GM10248 (cell line): ENCODE data around the gene SUCNR1.
"Not testable (repeated sequence)": the region's sequence is repeated elsewhere in the genome, so short reads cannot be mapped to it uniquely, and the experiment has no call there.

ENCODE experiments used
- CTCF ChIA-PET: fragments of 300-600 bp; sonication (Branson Sonifier 250); formaldehyde crosslinking; extraction: SDS; loops from one replicate; lab custom pipeline; 2021; ENCODE audit warnings: antibody characterized with exemption; lab: Yijun Ruan, JAX
- POLR2A ChIA-PET: fragments of 350-650 bp; sonication (Branson Sonifier 250); formaldehyde crosslinking; extraction: SDS; loops from one replicate; lab custom pipeline; 2020; ENCODE audit warnings: antibody characterized with exemption; lab: Yijun Ruan, JAX
- DNase-seq: peaks from one replicate; pipeline ENCODE4 v3.0.0; 2012; ENCODE audit errors: extremely low spot score
- TF ChIP-seq, protein P1 (sequence below): IDR thresholded peaks from 2 replicates; pipeline ENCODE4 v1.5.1; 2012; ENCODE audit warnings: mild to moderate bottlenecking, low read depth; ENCODE audit errors: extremely low read depth, missing control alignments, control extremely low read depth

The SUCNR1 gene

DNA sequence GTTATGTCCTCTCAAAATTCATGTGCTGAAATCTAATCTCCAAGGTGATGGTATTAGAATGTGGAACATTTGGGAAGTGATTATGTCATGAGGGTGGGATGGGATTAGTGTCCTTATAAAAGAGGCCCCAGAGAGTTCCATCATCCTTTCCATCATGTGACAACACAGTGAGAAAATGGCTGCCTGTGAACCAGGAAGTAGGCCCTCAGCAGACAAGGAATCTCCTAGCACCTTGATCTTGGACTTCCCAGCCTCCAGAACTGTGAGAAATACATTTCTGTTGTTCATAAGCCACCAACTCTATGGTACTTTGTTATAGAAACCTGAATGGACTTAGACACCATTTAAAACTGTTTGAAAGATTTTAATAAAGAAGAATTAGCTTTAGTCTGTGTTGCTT, 20.8 kb downstream of the SUCNR1 start:
- CTCF ChIA-PET, result interaction anchor here (1.0 kb wide), 1 partner anchor 9 kb away, joined by 3 read pairs; no protein-coding TSS in a partner anchor
- no peak for DNase-seq
- TF ChIP-seq, protein P1, sequence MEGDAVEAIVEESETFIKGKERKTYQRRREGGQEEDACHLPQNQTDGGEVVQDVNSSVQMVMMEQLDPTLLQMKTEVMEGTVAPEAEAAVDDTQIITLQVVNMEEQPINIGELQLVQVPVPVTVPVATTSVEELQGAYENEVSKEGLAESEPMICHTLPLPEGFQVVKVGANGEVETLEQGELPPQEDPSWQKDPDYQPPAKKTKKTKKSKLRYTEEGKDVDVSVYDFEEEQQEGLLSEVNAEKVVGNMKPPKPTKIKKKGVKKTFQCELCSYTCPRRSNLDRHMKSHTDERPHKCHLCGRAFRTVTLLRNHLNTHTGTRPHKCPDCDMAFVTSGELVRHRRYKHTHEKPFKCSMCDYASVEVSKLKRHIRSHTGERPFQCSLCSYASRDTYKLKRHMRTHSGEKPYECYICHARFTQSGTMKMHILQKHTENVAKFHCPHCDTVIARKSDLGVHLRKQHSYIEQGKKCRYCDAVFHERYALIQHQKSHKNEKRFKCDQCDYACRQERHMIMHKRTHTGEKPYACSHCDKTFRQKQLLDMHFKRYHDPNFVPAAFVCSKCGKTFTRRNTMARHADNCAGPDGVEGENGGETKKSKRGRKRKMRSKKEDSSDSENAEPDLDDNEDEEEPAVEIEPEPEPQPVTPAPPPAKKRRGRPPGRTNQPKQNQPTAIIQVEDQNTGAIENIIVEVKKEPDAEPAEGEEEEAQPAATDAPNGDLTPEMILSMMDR, result no peak
- POLR2A ChIA-PET, result no interaction called here

GRCh38 chr3:151895478-151896241, 22.2 kb downstream of the SUCNR1 start:
- DNase-seq, result no peak
- POLR2A ChIA-PET, result no interaction called here
- TF ChIP-seq, protein P1, result no peak
- CTCF ChIA-PET, result no interaction called here

GRCh38 chr3:151896246-151897012, 23.0 kb downstream of the SUCNR1 start:
- DNase-seq, result no peak
- ChIA-PET POLR2A (no interaction called here), CTCF (no interaction called here)
- TF ChIP-seq, protein P1, result no peak

DNA sequence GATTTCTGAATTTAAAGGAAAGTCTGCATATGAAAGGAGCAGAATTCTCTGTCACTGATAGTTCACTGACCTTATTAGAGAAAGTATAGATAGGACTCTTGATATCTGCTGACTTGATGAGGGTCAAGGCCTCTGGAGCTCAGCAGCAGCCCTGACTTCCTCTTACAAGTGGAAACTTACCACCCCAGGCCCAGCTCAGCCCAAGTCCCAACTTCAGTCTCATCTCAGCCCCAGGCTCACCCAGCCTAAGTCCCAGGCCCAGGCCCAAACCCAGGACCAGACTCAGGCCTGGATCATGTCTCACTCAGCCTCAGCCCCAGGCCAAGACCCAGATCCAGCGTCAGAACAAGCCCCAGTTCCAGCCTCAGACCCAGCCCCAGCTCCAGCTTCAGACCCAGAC, 24.7 kb downstream of the SUCNR1 start:
- POLR2A ChIA-PET, DNase-seq: not testable (repeated sequence)

GRCh38 chr3:151898564-151899261, 25.3 kb downstream of the SUCNR1 start:
- CTCF ChIA-PET, result interaction anchor here (1.2 kb wide), 1 partner anchor 15 kb away, joined by 3 read pairs; no protein-coding TSS in a partner anchor
- POLR2A ChIA-PET, DNase-seq: not testable (repeated sequence)

More for the DNA sequence above, 24.7 kb downstream of the SUCNR1 start:
- CTCF ChIA-PET, result not testable (repeated sequence)

- TF ChIP-seq, protein P1, result no peak
- CTCF ChIA-PET, result interaction anchor here (1.1 kb wide), 1 partner anchor 432 kb away, joined by 3 read pairs; no protein-coding TSS in a partner anchor
- POLR2A ChIA-PET, result no interaction called here
- DNase-seq, result no peak
Observed at GRCh38 chr3:151899996-151900395, 26.6 kb downstream of the SUCNR1 start.

DNA sequence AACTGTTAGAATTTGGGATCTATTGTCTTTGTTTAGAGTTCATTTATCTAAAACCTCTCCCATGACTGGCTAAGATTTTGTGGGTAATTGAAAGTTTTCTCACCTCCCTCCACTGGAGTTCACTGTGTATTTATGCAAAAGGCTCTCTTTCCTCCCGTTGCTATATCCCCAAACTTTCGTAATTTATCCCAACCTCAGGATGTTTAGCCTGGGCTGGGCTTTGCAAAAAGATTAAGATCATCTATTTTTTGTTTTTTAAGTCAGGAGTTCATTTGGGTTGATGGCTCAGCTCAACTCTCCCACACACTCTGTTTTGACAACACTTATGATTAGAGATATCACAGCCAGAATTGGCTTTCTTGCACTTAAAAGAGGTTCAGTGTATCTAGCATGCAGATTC, 27.0 kb downstream of the SUCNR1 start:
- CTCF ChIA-PET, result interaction anchor here (1.1 kb wide), 1 partner anchor 432 kb away, joined by 3 read pairs; no protein-coding TSS in a partner anchor
- TF ChIP-seq, protein P1, result no peak
- POLR2A ChIA-PET, result no interaction called here
- DNase-seq, result no peak
